GM20000 (cell line): ENCODE data around the gene SEC16B.

Experiments used
- DNase-seq: peaks from one replicate; pipeline ENCODE4 v3.0.0; 2012; ENCODE audit warnings: low spot score
- CTCF ChIP-seq: IDR thresholded peaks from 2 replicates; pipeline ENCODE4 v1.5.1; 2012; ENCODE audit warnings: mild to moderate bottlenecking, control low read depth; ENCODE audit errors: extremely low read depth, missing control alignments

The SEC16B gene

GRCh38 chr1:177909416-177909815 lies 60.4 kb downstream of the SEC16B start:
- TF ChIP-seq CTCF, result no peak
- DNase-seq, result no peak

DNA sequence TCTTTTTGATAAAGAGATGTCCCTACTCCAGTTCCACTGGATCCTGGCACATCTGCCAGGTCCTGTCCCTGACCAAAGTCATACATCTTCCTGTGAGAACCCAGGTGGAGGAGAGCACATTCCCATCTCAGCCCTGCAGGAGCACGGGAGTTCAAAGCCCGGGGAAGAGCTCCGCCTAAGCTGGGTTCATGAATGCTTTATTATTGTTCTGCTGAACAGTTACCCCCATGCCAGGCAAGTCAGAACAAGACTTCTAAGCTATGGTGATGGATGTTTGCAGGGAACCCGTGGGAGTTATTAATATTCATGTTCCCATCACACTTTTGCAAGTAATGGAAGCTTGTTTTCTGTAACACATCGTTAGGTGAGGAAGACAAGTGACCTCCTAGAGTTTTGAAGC lies 62.9 kb downstream of the SEC16B start:
- no peak for TF ChIP-seq CTCF
- no peak for DNase-seq

DNA sequence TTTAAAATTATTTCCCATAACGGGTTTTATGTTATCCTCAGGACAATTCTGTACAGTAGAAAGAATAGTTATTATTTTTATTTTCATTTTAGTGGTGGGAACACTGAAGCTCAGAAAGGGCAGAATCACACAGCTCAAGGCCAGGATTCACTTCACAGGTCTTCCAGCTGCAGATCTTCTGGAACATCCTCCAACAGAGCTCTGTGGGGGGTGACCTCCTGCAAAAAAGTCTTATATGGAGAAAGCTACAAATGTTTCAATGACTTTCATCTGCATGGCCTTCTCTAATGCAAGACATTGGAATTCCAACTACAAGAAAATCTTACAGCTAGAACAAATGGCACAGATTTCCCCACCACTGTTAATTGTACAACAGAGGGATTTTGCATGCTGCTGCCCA lies 64.2 kb downstream of the SEC16B start:
- no peak for TF ChIP-seq CTCF
- DNase-seq, result no peak

- no peak for TF ChIP-seq CTCF
- DNase-seq, result no peak
These were observed 67.6 kb downstream of the SEC16B start for GRCh38 chr1:177902266-177902665.

- TF ChIP-seq CTCF, result no peak
- DNase-seq, result no peak
These were observed 71.7 kb downstream of the SEC16B start for GRCh38 chr1:177897998-177898654.

- no peak for DNase-seq
- no peak for TF ChIP-seq CTCF
These were observed 72.4 kb downstream of the SEC16B start for GRCh38 chr1:177897281-177897997.
